ENCODE data around the gene KIF12. TPM values are rescaled to one million over a fixed set of nuclear protein-coding genes. Genes with fewer than 3 reads are reported as not detected.

KIF12 gene
- total and polyA plus RNA-seq, 2 experiments from 2014 or later: 4.2 to 4.3 TPM

- H3K4me3 Mint-ChIP-seq: no peak overlapping the region
- Histone ChIP-seq H4K20me1 (replicated peaks; ENCODE audit: insufficient read depth) (no peaks in the 10 kb centered on the region), H3K27ac (ENCODE audit: low read depth) (no peak overlapping the region), H3K4me2 (no peak overlapping the region), H3K4me3 (no peak overlapping the region), H3K36me3 (ENCODE audit: insufficient read depth) (no peaks in the 10 kb centered on the region), H3F3A (replicated peaks; ENCODE audit: low read depth) (no peaks in the 10 kb centered on the region), H3K27me3 (ENCODE audit: insufficient read depth) (no peaks in the 10 kb centered on the region), H3K79me2 (replicated peaks; ENCODE audit: insufficient read depth) (no peaks in the 10 kb centered on the region), H2AFZ (no peak overlapping the region), H3K9me2 (ENCODE audit: insufficient read depth) (no peaks in the 10 kb centered on the region), H3K4me1 (ENCODE audit: insufficient read depth) (no peaks in the 10 kb centered on the region)
- no peaks in the 10 kb centered on the region; the same call in 2 of the 3 replicates for H3K9me3 Mint-ChIP-seq
- DNase-seq (ENCODE audit: low spot score) (no peak), ATAC-seq (no peak)
- TF ChIP-seq CTCF (conservative IDR thresholded peaks at IDR 0.05; ENCODE audit: low read depth in 2 of 2) (peak in 1 of 2 experiments; percentile 41; a peak in 2 of 4 replicates), JUNB (IDR thresholded peaks at IDR 0.05; ENCODE audit: unreplicated experiment) (no peak)
- H3K27ac Mint-ChIP-seq: no peak overlapping the region
- H3K27me3 Mint-ChIP-seq (ENCODE audit: insufficient read depth, low read depth, poor library complexity): peaks cover 12% of the 10 kb centered on the region
- H3K4me1 Mint-ChIP-seq: no peaks in the 10 kb centered on the region
- H3K36me3 Mint-ChIP-seq (ENCODE audit: low read depth): no peaks in the 10 kb centered on the region; the same call in 2 of the 3 replicates
These were observed 39.5 kb upstream of the KIF12 start for GRCh38 chr9:114138552-114138971.

- Histone ChIP-seq H3K4me3 (no peak overlapping the region), H3K79me2 (replicated peaks; ENCODE audit: insufficient read depth) (no peaks in the 10 kb centered on the region), H3K27me3 (ENCODE audit: insufficient read depth) (no peaks in the 10 kb centered on the region), H3F3A (replicated peaks; ENCODE audit: low read depth) (no peaks in the 10 kb centered on the region), H4K20me1 (replicated peaks; ENCODE audit: insufficient read depth) (no peaks in the 10 kb centered on the region), H3K4me2 (no peak overlapping the region), H3K4me1 (ENCODE audit: insufficient read depth) (no peaks in the 10 kb centered on the region), H3K27ac (ENCODE audit: low read depth) (no peak overlapping the region), H3K36me3 (ENCODE audit: insufficient read depth) (no peaks in the 10 kb centered on the region), H3K9me2 (ENCODE audit: insufficient read depth) (no peaks in the 10 kb centered on the region), H2AFZ (no peak overlapping the region)
- ATAC-seq (no peak), DNase-seq (ENCODE audit: low spot score) (no peak)
- H3K4me1 Mint-ChIP-seq: no peaks in the 10 kb centered on the region
- no peaks in the 10 kb centered on the region; the same call in 2 of the 3 replicates for H3K9me3 Mint-ChIP-seq
- H3K4me3 Mint-ChIP-seq: no peak overlapping the region
- H3K36me3 Mint-ChIP-seq (ENCODE audit: low read depth): no peaks in the 10 kb centered on the region; the same call in 2 of the 3 replicates
- no peak for TF ChIP-seq EZH2phosphoT487 (IDR thresholded peaks at IDR 0.05; ENCODE audit: unreplicated experiment)
- TF ChIP-seq ETS1 (IDR thresholded peaks at IDR 0.05): no peak
- no peak for TF ChIP-seq ZNF462 (CRISPR knock-in tag; IDR thresholded peaks at IDR 0.05)
- TF ChIP-seq ZNF114 (CRISPR knock-in tag; IDR thresholded peaks at IDR 0.05): no peak
- TF ChIP-seq STAT1 (IDR thresholded peaks at IDR 0.05; ENCODE audit: unreplicated experiment): no peak
- no peak for TF ChIP-seq EZH2 (IDR thresholded peaks at IDR 0.05; ENCODE audit: low read depth, unreplicated experiment)
- no peak for TF ChIP-seq NANOG (IDR thresholded peaks at IDR 0.05; ENCODE audit: borderline replicate concordance)
- no peak for TF ChIP-seq REST (IDR thresholded peaks at IDR 0.05; ENCODE audit: unreplicated experiment)
- peaks cover 9% of the 10 kb centered on the region for H3K27me3 Mint-ChIP-seq (ENCODE audit: insufficient read depth, low read depth, poor library complexity)
- H3K27ac Mint-ChIP-seq: no peak overlapping the region
These were observed 38.7 kb upstream of the KIF12 start for GRCh38 chr9:114137831-114138230.
